GM23248 (cell line): Measurements from ENCODE around the gene SPTBN5. TPM values are rescaled to one million over a fixed set of nuclear protein-coding genes. Genes with fewer than 3 reads are reported as not detected.

Experiments
- DNase-seq: peaks from one replicate; pipeline ENCODE4 v3.0.0-alpha.2; 2015
- H2AFZ ChIP-seq: fragments of 200-600 bp; sonication (generic); 2 replicates; pipeline ENCODE4 v1.6.1; 2016; ENCODE audit warnings: antibody characterized with exemption
- H3F3A ChIP-seq: fragments of 200-600 bp; sonication (generic); 2 replicates; pipeline ENCODE4 v1.6.1; 2016; ENCODE audit warnings: mild to moderate bottlenecking, antibody characterized with exemption, mixed run types; ENCODE audit not compliant: insufficient read depth
- H3K27ac ChIP-seq: fragments of 200-600 bp; sonication (generic); 2 replicates; pipeline ENCODE4 v1.5.1; 2016; ENCODE audit warnings: mild to moderate bottlenecking
- H3K27me3 ChIP-seq: fragments of 200-600 bp; sonication (generic); replicated peaks from 2 replicates; pipeline ENCODE4 v1.6.1; 2016; ENCODE audit warnings: mild to moderate bottlenecking; ENCODE audit not compliant: insufficient read depth
- H3K36me3 ChIP-seq: fragments of 200-600 bp; sonication (generic); 2 replicates; pipeline ENCODE4 v1.6.1; 2016; ENCODE audit warnings: low read depth, mild to moderate bottlenecking
- H3K4me1 ChIP-seq: fragments of 200-600 bp; sonication (generic); 2 replicates; pipeline ENCODE4 v1.6.1; 2016; ENCODE audit warnings: mild to moderate bottlenecking; ENCODE audit not compliant: insufficient read depth
- H3K4me2 ChIP-seq: fragments of 200-600 bp; sonication (generic); one replicate; pipeline ENCODE4 v1.6.1; 2016; ENCODE audit warnings: mild to moderate bottlenecking; ENCODE audit not compliant: unreplicated experiment
- H3K4me3 ChIP-seq: fragments of 200-600 bp; sonication (generic); 2 replicates; pipeline ENCODE4 v1.5.1; 2016; ENCODE audit warnings: mild to moderate bottlenecking
- H3K79me2 ChIP-seq: fragments of 200-600 bp; sonication (generic); 2 replicates; pipeline ENCODE4 v1.6.1; 2016; ENCODE audit warnings: mild to moderate bottlenecking; ENCODE audit not compliant: insufficient read depth
- H3K9ac ChIP-seq: fragments of 200-600 bp; sonication (generic); 2 replicates; pipeline ENCODE4 v1.6.1; 2016; ENCODE audit warnings: mild to moderate bottlenecking
- H3K9me2 ChIP-seq: fragments of 200-600 bp; sonication (generic); 2 replicates; pipeline ENCODE4 v1.6.1; 2016; ENCODE audit warnings: mixed run types, mild to moderate bottlenecking, moderate library complexity; ENCODE audit not compliant: insufficient read depth
- H3K9me3 ChIP-seq: fragments of 200-600 bp; sonication (generic); one replicate; pipeline ENCODE4 v1.6.1; 2017; ENCODE audit warnings: low read depth
- H4K20me1 ChIP-seq: fragments of 200-600 bp; sonication (generic); 2 replicates; pipeline ENCODE4 v1.6.0; 2016; ENCODE audit not compliant: insufficient read depth
- EZH2 ChIP-seq: fragments of 200-600 bp; sonication (generic); IDR thresholded peaks from 2 replicates; pipeline ENCODE4 v1.6.1; 2018; ENCODE audit warnings: antibody characterized with exemption, mild to moderate bottlenecking; ENCODE audit not compliant: insufficient read depth, poor library complexity, severe bottlenecking
- EZH2phosphoT487 ChIP-seq: fragments of 200-600 bp; sonication (generic); IDR thresholded peaks from 2 replicates; pipeline ENCODE4 v1.6.1; 2018; ENCODE audit warnings: antibody characterized with exemption, moderate library complexity, mild to moderate bottlenecking, low read depth; ENCODE audit not compliant: insufficient read depth
- WGBS, 2 experiments: methylation state at CpG; one replicate each; pipeline ENCODE4 v1.1.6; 2015 to 2017; ENCODE audit warnings: low lambda C conversion rate in 2 of 2, low coverage in 1 of 2; ENCODE audit errors: missing lambda C conversion rate in 2 of 2; 5-methylcytosine and 5-hydroxymethylcytosine counted together
- in situ Hi-C: fragments of 300-500 bp; cut with MboI; formaldehyde crosslinking; loops from 2 replicates; pipeline ENCODE4 v1.15.0; 2020
- polyA plus RNA-seq: library from polyadenylated mRNA; unstranded; fragments of >200 nt; fragmentation: Nextera tagmentation; extraction: Ambion mirVana; gene quantifications from 2 replicates; pipeline ENCODE4 v1.2.1, GENCODE V29; 2016
- total RNA-seq: library from RNA; depleted of rRNA; stranded (reverse); fragments of >200 nt; shearing (Covaris generic); gene quantifications from 2 replicates; pipeline ENCODE4 v1.2.3, GENCODE V29; 2014

SPTBN5 gene
- total and polyA plus RNA-seq, 2 experiments from 2014 or later: 0.03 to 0.11 TPM

GRCh38 chr15:41939986-41940385 lies 46.1 kb upstream of the SPTBN5 start:
- Histone ChIP-seq H3F3A (peaks cover 33% of the 10 kb centered on the region), H3K36me3 (no peaks in the 10 kb centered on the region), H4K20me1 (no peaks in the 10 kb centered on the region), H3K9me2 (no peaks in the 10 kb centered on the region), H3K79me2 (peaks cover 19% of the 10 kb centered on the region; the same call in 1 of the 2 replicates), H3K4me2 (no peak overlapping the region), H3K27ac (no peak overlapping the region), H2AFZ (no peak overlapping the region), H3K27me3 (no peaks in the 10 kb centered on the region), H3K4me1 (peaks cover 40% of the 10 kb centered on the region), H3K4me3 (no peak overlapping the region), H3K9me3 (no peaks in the 10 kb centered on the region), H3K9ac (no peak overlapping the region)
- no peak for DNase-seq
- in situ Hi-C loops: no loop called here
- TF ChIP-seq EZH2phosphoT487 (no peak), EZH2 (no peak)
- WGBS, 2 experiments: 86 to 90% methylated on average over 9 of the region's 9 CpGs

DNA sequence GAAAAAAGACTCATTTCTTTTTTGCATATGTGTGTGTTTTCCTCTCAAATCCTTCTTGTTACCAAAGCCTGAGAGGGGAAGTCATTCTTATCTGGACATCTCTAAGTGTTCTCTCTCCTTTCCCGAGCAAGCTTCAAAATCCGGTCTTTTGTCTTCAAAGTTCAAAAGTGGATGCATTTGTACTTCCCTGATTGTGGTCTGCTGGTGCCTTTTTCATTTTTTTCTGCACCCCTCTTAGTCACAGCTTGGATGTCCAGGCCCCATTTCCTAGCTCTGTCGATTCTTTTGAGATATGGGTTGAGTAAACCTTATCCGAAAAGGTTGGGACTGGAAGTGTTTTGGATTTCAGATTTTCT lies 43.7 kb upstream of the SPTBN5 start:
- Histone ChIP-seq H3K27ac (no peak overlapping the region), H3K27me3 (no peaks in the 10 kb centered on the region), H2AFZ (no peak overlapping the region), H3K4me1 (peaks cover 42% of the 10 kb centered on the region), H3K9ac (no peak overlapping the region), H3K4me2 (no peak overlapping the region), H3K9me2 (no peaks in the 10 kb centered on the region), H3K79me2 (peaks cover 21% of the 10 kb centered on the region; the same call in 1 of the 2 replicates), H3K9me3 (no peaks in the 10 kb centered on the region), H3K36me3 (no peaks in the 10 kb centered on the region), H3K4me3 (no peak overlapping the region), H4K20me1 (no peaks in the 10 kb centered on the region), H3F3A (peaks cover 16% of the 10 kb centered on the region)
- in situ Hi-C loops: no loop called here
- TF ChIP-seq EZH2 (no peak), EZH2phosphoT487 (no peak)
- WGBS, 2 experiments: 97 to 98% methylated on average over 4 of the region's 4 CpGs
- DNase-seq: no peak

GRCh38 chr15:41936649-41937567 lies 43.1 kb upstream of the SPTBN5 start:
- 0 out of 2 replicates have a peak, but pooled peaks cover 2% of the 10 kb centered on the region for H3K36me3 ChIP-seq
- WGBS, 2 experiments: 68 to 77% methylated on average over 19 of the region's 19 CpGs
- TF ChIP-seq EZH2phosphoT487 (no peak), EZH2 (no peak)
- peaks cover 16% of the 10 kb centered on the region for H3F3A ChIP-seq
- no peaks in the 10 kb centered on the region for H3K27me3 ChIP-seq
- H3K9me3 ChIP-seq: no peaks in the 10 kb centered on the region
- H3K9ac ChIP-seq: peak overlapping the region; percentile 41
- peak overlapping the region; percentile 59 for H3K27ac ChIP-seq
- no peak overlapping the region for H3K4me3 ChIP-seq
- in situ Hi-C loops: no loop called here
- H3K4me1 ChIP-seq: peaks cover 42% of the 10 kb centered on the region
- no peaks in the 10 kb centered on the region for H3K9me2 ChIP-seq
- DNase-seq: peak; percentile 81
- no peaks in the 10 kb centered on the region for H4K20me1 ChIP-seq
- peak overlapping the region; percentile 46; the same call in 1 of the 2 replicates for H2AFZ ChIP-seq
- peak overlapping the region; percentile 26 for H3K4me2 ChIP-seq
- peaks cover 19% of the 10 kb centered on the region; the same call in 1 of the 2 replicates for H3K79me2 ChIP-seq

DNA sequence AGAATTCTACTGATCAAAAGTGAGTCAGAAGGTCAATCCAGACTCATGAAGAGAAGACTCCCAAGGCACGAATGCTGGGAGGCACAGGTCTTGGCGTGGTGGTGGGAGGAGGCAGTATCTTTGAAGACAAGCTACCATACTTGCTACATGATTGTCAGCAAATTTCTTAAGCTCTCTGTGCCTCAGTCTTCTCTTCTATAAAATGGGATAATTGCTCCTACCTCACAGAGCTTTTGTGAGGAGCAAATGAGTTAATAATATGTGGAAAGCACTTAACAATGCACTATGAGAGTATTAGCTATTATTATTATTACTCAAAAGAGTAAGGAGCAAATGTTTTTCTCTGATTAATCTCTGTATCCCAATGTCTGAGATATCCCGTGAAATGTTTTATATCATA lies 42.3 kb upstream of the SPTBN5 start:
- Histone ChIP-seq H3K4me2 (peak overlapping the region; percentile 26), H3K79me2 (peaks cover 17% of the 10 kb centered on the region; the same call in 1 of the 2 replicates), H3K4me3 (no peak overlapping the region), H3K9me3 (no peaks in the 10 kb centered on the region), H3K27me3 (no peaks in the 10 kb centered on the region), H3K9me2 (no peaks in the 10 kb centered on the region), H3K9ac (no peak overlapping the region), H3K36me3 (0 out of 2 replicates have a peak, but pooled peaks cover 3% of the 10 kb centered on the region), H4K20me1 (no peaks in the 10 kb centered on the region), H3F3A (peaks cover 16% of the 10 kb centered on the region), H3K27ac (peak overlapping the region; percentile 59), H3K4me1 (peaks cover 39% of the 10 kb centered on the region), H2AFZ (no peak overlapping the region)
- in situ Hi-C loops: no loop called here
- TF ChIP-seq EZH2 (no peak), EZH2phosphoT487 (no peak)
- no peak for DNase-seq
- 87 to 88% methylated on average over 3 of the region's 3 CpGs for WGBS, 2 experiments
